ENCODE data around the gene HLA-DMB. TPM values are rescaled to one million over a fixed set of nuclear protein-coding genes. Genes with fewer than 3 reads are reported as not detected.

HLA-DMB gene
- total RNA-seq, 1 experiment from 2014 or later, result 3.3 TPM

GRCh38 chr6:32954267-32954666 lies 13.4 kb upstream of the HLA-DMB start:
- no peak for TF ChIP-seq POLR2A (IDR thresholded peaks at IDR 0.05; ENCODE audit: borderline replicate concordance, extremely low read depth, insufficient read depth, insufficient read length)
- TF ChIP-seq ELF1 (IDR thresholded peaks at IDR 0.05; ENCODE audit: borderline replicate concordance, low read depth), result no peak
- no peak for TF ChIP-seq CEBPB (IDR thresholded peaks at IDR 0.05; ENCODE audit: low read depth)
- TF ChIP-seq SIN3A (IDR thresholded peaks at IDR 0.05; ENCODE audit: low read depth), result no peak
- no peak for TF ChIP-seq ATF3 (IDR thresholded peaks at IDR 0.05)
- TF ChIP-seq JUND (IDR thresholded peaks at IDR 0.05), result no peak
- TF ChIP-seq RAD21 (IDR thresholded peaks at IDR 0.05; ENCODE audit: low read depth), result no peak
- no peak for TF ChIP-seq ZFX (IDR thresholded peaks at IDR 0.05)
- no peak for TF ChIP-seq EZH2 (IDR thresholded peaks at IDR 0.05)
- TF ChIP-seq SRF (IDR thresholded peaks at IDR 0.05; ENCODE audit: low read depth), result no peak
- no peak for TF ChIP-seq POLR2AphosphoS5 (IDR thresholded peaks at IDR 0.05; ENCODE audit: low read depth, low read length)
- TF ChIP-seq CTCF (IDR thresholded peaks at IDR 0.05 in 2 of 3, conservative IDR thresholded peaks at IDR 0.05 in 1 of 3; ENCODE audit: borderline replicate concordance in 1 of 3, insufficient read depth in 1 of 3, low read depth in 2 of 3, low read length in 2 of 3), result no peak
- TF ChIP-seq REST (IDR thresholded peaks at IDR 0.05; ENCODE audit: low read depth), result no peak
- no peak for TF ChIP-seq MAX (IDR thresholded peaks at IDR 0.05)
- TF ChIP-seq EZH2phosphoT487 (IDR thresholded peaks at IDR 0.05; ENCODE audit: borderline replicate concordance), result no peak
- no peak for TF ChIP-seq ZBTB33 (IDR thresholded peaks at IDR 0.05; ENCODE audit: extremely low read depth, insufficient replicate concordance, low read length)
- no peak for TF ChIP-seq TCF7L2 (IDR thresholded peaks at IDR 0.05; ENCODE audit: borderline replicate concordance, extremely low read depth, insufficient read depth, insufficient read length)
- no peak overlapping the region for H3K4me2 ChIP-seq (ENCODE audit: low read length)
- H3K9me2 ChIP-seq (ENCODE audit: insufficient read depth), result no peaks in the 10 kb centered on the region
- no peaks in the 10 kb centered on the region for H3K27me3 ChIP-seq (ENCODE audit: insufficient read depth, low read length)
- intact Hi-C loops (cut with micrococcal nuclease), result no loop called here
- ChIA-PET RAD21 (ENCODE audit: low non-redundant PET in 1 of 2, low total read pairs in 2 of 2, uncharacterized antibody in 2 of 2, unreplicated experiment in 2 of 2) (no interaction called here), POLR2A (interaction anchor here (1.2 to 8.1 kb wide), 2 partner anchors 10 to 14 kb away, joined by 3 to 143 read pairs; partner anchors contain the start of gene BRD2), CTCF (interaction anchor here (1.0 to 3.8 kb wide), 10 partner anchors 9 to 116 kb away, joined by 3 to 73 read pairs (median 14); partner anchors contain the start of genes BRD2, HLA-DMB and TAP2)
- BruUV-seq (replicated peaks), result no TSS peak
- H3K9me3 ChIP-seq (ENCODE audit: control insufficient read depth in 1 of 2, insufficient read depth in 1 of 2, low read depth in 1 of 2, low read length in 2 of 2), result no peaks in the 10 kb centered on the region
- H3K4me3 ChIP-seq (replicated peaks in 1 of 2; ENCODE audit: low read depth in 1 of 2, low read length in 2 of 2), result no peak overlapping the region
- no peak for DNase-seq (ENCODE audit: low read depth, low spot score)
- no peaks in the 10 kb centered on the region for H4K20me1 ChIP-seq (ENCODE audit: insufficient read depth)
- H2AFZ ChIP-seq (ENCODE audit: low read depth, low read length, poor library complexity, severe bottlenecking), result no peak overlapping the region
- H3K4me1 ChIP-seq (ENCODE audit: control insufficient read depth in 1 of 2, insufficient read depth in 2 of 2, low read length in 2 of 2), result peaks cover 0 to 17% of the 10 kb centered on the region in 2 experiments; a peak in 2 of 4 replicates
- no peak overlapping the region for H3K9ac ChIP-seq (ENCODE audit: low read length)
- no peak for ATAC-seq
- H3K79me2 ChIP-seq (ENCODE audit: insufficient read depth, low read length), result 0 out of 2 replicates have a peak, but pooled peaks cover under 1% of the 10 kb centered on the region
- no peaks in the 10 kb centered on the region for H3K36me3 ChIP-seq (ENCODE audit: control insufficient read depth in 1 of 2, insufficient read depth in 2 of 2, low read length in 2 of 2)
- H3K27ac ChIP-seq (ENCODE audit: low read depth, low read length), result no peak overlapping the region
